H4 (cell line): ENCODE data around the gene PRR20G. TPM values are rescaled to one million over a fixed set of nuclear protein-coding genes. Genes with fewer than 3 reads are reported as not detected.
A peak's percentile ranks its signal among the peaks of the same experiment; 100 is the strongest.
"Not testable (repeated sequence)": the region's sequence is repeated elsewhere in the genome, so short reads cannot be mapped to it uniquely, and the experiment has no call there.

Experiments used
- DNase-seq: peaks from one replicate; pipeline ENCODE4 v3.0.0-alpha.2; 2015; ENCODE audit warnings: low spot score
- total RNA-seq: library from RNA; depleted of rRNA; stranded (reverse); fragments of >200 nt; shearing (Covaris generic); gene quantifications from 2 replicates; pipeline ENCODE4 v1.2.3, GENCODE V29; 2014

Gene PRR20G
- total RNA-seq, 1 experiment from 2014 or later, result not detected

DNA sequence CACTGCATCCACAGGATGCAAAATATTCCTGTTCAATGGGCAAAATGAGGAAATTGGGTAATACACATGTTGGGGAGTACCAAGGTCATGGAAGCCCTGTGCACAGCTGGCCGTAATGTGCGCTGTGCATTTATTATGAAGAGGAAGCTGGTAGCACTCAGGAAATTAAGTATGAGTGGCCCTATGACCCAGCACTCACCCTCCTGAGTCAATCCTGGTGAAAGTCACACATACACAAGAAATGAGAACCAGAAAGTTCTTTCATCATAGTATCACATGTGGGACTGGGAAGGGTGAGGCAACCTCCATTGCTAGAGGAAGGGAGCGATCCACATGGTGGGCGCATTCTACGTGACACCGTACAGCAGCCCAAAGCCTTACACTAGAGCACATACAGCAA, 11.4 kb upstream of the PRR20G start:
- no peak for DNase-seq

- DNase-seq, result no peak
These were observed 9.1 kb upstream of the PRR20G start for GRCh38 chr3:127296959-127297358.

GRCh38 chr3:127296166-127296565, 8.3 kb upstream of the PRR20G start:
- no peak for DNase-seq

- DNase-seq, result not testable (repeated sequence)
These were observed 5.8 kb upstream of the PRR20G start for GRCh38 chr3:127293650-127294049.

GRCh38 chr3:127291611-127292010, 3.8 kb upstream of the PRR20G start:
- DNase-seq, result no peak

GRCh38 chr3:127291114-127291513, 3.3 kb upstream of the PRR20G start:
- no peak for DNase-seq

DNA sequence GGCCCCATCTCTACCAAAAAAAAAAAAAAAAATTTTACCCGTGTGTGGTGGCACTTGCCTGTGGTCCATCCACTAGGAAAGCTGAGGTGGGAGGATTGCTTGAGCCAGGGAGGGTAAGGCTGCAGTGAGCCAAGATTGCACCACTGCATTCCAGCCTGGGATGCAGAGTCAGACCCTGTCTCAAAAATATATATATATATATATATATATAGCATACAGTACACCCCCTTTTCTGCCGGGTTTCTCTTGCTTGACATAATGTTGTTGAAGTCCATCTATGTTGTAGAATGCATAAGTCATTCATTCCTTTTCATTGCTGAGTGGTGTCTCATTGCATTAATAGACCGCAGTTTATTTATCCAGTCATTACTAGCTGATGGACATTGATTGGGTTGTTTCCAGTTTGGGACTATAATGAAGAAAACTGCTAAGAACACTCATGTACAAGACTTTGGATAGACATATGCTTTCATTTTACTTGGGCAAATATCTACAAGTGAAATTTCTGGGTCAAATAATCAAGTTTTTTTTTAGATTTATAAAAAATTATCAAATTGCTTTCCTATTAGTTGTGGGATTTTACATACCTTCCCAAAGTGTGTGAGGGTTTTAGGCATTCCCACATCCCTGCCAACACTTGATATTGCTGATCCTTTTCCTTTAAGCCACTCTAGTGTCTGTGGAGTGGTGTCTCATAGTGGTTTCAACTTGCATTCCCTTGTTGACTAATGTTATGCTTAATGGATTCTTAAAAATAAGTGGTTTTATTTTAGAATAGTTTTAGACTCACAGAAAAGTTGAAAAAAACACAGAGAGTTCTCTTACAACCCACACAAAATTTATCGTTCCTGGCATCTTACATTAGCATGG, 2.1 kb upstream of the PRR20G start:
- peak; percentile 32 for DNase-seq

DNA sequence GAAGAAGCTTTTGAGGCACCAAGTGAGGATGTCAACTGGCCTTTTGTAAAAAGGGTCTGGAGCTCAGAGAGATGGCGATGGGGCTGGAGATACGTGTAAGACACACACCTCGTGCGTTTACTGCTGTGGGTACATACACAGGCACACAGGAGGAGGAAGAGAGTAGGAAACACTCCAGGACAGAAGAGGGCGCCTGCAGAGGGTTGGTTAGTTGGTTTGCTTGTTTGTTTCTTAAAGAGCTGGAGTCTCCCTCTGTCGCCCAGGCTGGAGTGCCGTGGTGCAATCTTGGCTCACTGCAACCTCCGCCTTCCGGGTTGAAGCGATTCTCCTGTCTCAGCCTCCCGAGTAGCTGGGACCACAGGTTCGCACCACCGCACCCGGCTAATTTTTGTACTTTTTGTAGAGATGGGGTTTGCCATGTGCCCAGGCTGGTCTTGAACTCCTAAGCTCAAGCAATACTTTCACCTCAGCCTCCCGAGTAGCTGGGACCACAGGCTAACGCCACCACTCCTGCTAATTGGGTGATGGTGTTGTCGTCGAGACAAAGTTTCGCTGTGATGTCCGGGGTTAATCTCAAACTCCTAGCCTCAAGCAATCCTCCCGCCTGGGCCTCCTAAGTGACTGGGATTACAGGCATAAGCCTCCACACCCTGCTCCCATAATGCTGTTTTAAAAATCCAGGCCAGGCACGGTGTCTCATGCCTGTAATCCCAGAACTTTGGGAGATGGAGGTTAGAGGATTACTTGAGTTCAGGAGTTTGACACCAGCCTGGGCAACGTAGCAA, 1.3 kb upstream of the PRR20G start:
- no peak for DNase-seq

GRCh38 chr3:127288343-127288742, 497 bp upstream of the PRR20G start:
- no peak for DNase-seq

GRCh38 chr3:127286571-127287140, 1.2 kb downstream of the PRR20G start:
- DNase-seq, result peak; percentile 67

- no peak for DNase-seq
These were observed 3.6 kb downstream of the PRR20G start for GRCh38 chr3:127284258-127284657.

- no peak for DNase-seq
These were observed 10.3 kb downstream of the PRR20G start for GRCh38 chr3:127277561-127277960.

DNA sequence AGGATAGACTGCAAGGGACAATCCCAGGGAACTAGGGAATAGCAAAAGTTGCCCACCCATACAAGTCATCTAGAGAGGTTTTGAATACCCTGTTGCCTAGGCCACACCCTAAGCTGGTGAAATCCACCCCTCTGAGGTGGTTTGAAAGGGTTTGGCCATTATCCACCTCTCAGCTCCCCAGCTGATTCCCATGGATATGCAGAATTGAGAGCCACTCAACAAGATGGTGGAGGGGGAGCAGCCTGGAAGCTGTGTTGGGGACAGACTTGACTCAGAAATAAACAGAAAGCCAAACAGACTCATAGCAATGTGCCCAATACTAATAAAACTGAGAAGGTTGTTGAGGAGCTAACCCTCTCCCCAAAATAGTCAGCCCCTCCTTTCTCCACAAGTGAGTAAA, 10.9 kb downstream of the PRR20G start:
- no peak for DNase-seq

- DNase-seq, result no peak
These were observed 11.4 kb downstream of the PRR20G start for GRCh38 chr3:127276396-127276795.

DNA sequence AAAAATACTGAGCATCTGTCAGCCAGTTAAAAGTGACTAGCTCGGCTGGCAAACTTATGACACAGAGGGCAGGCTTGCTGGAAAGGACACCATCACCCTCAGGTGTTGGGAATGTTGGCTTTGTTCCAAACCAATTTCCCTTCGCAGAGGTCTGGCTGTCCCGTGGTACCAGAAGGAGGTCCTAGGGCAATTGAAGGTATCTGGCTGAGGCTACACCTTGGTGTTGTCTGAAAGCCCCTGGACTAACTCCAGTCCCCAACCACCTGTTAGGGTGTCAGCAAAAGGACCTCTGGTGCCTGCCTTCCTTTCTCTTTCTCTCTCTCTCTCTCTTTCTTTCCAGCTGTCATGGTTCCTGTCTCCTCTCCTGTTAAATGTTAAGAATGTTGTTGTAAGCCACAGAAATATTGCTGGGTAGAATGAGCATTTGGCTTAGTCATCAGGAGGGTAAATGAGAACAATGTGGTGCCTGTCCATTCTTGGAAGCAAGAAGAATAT, 12.5 kb downstream of the PRR20G start:
- DNase-seq, result peak; percentile 55

DNA sequence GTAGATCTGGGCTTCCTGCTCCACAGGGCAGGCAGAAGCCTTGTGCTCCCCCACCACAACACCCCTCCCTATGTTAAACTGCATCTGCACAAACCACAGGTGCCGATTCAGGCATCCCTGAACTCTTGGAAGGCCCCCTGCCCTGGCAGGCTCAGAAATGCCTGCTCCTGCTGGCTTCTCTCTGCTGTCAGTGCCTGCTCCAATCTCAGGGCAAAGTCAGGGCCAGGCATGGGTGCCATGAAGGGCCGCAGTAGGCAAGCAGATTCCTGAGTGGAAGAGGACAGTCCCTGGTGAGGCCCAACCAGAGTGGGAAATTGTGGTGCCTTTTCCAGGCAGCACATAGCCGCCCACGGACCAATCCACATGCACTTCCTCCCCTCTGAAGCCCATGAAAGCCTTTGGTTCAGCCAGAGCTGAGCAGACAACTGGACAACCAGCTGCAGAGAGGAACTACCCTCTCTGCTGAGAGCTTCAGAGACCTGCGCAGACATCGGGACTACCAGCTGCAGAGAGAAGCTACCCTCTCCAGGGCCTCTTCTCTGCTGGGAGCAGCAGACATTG, 13.6 kb downstream of the PRR20G start:
- DNase-seq, result no peak

DNA sequence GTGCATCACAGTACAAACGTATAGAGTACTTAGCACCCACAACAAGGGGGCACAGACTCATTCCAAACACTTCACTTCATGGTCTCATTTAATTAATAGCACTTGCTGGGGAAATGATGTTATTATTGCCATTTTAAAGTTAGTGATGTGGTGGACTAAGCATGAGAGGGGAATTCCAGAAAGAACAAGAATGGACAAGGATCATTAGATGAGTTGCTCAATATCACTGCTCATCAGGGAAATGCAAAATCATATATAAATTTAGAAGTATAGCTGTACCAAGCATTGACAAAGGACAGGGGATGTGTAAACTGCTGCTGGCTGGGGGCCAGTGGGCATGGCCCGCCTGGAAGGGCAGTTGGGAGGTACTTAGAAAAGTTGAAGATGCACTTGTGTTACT, 14.6 kb downstream of the PRR20G start:
- no peak for DNase-seq

DNA sequence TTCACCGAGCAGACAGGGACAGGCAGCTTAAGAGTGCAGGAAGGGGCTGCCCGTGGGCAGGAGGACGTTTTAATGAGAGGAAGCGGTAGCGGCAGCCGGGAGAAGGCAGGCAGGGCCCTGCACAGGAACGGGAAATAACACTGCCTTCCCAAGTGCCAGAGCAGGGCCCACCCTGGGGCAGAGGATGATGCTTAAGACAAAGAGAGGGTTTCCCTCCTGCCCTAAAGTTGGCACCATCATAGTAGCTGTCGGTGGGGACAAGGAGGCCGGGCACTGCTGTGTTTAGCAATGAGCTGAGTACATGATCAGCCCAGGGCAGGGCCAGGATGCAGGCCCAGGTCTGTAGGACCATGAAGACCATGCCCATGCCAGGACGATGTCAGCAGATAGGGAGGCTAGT, 21.7 kb downstream of the PRR20G start:
- DNase-seq, result no peak

DNA sequence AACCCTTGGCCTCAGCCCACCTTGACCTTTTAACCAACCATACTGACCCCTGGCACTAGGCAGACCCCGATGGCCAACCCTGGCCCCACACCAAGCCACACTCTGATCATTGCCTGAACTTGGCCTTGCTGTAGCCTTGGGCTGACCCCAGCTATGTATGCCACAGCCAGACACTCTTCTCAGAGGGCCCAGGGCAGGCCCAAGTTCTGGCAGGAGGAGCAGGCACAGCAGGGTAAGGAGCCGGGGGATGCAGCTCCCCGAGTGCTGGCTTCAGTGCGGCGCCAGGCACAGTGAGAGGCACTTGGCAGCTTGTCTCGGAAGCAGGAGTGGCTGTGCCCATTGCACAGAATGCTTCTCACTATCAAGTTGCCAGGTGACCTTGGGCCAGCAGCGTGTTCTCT, 22.3 kb downstream of the PRR20G start:
- no peak for DNase-seq

GRCh38 chr3:127264794-127265514, 22.9 kb downstream of the PRR20G start:
- no peak for DNase-seq

DNA sequence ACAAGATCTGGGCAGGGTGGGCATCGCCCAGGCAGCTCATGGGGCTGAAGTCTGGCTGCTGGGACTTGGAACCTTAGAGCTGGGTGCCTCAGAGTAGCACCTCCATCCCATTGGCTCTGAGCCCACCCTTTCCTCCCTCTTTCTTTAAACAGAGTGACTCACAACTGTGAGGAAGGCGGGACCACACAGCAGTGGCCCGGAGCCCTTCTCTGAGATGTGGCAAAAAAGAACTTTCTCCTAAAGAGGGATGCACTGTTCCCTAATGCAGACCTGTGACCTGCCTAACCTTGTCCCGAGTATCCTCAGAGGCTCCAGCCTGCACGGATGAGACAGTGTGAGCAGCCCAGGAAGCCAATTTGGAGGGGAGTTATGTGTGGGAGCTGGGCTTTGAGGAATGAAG, 23.6 kb downstream of the PRR20G start:
- DNase-seq, result peak; percentile 64
